ENCODE measurements around the gene SMPDL3A.
A peak's percentile ranks its signal among the peaks of the same experiment; 100 is the strongest.

Gene SMPDL3A

GRCh38 chr6:122808121-122808885 lies 19.2 kb downstream of the SMPDL3A start:
- DNase-seq, result no peak

- no peak for DNase-seq
Observed at GRCh38 chr6:122809001-122809400, 19.9 kb downstream of the SMPDL3A start.

GRCh38 chr6:122809691-122810090 lies 20.6 kb downstream of the SMPDL3A start:
- DNase-seq, result no peak

- DNase-seq, result no peak
Observed at GRCh38 chr6:122810189-122810588, 21.1 kb downstream of the SMPDL3A start.

- no peak for DNase-seq
Observed at GRCh38 chr6:122817358-122817757, 28.3 kb downstream of the SMPDL3A start.

GRCh38 chr6:122817766-122818165 lies 28.7 kb downstream of the SMPDL3A start:
- DNase-seq, result no peak

- no peak for DNase-seq
Observed at GRCh38 chr6:122818866-122819265, 29.8 kb downstream of the SMPDL3A start.

GRCh38 chr6:122821095-122821494 lies 32.0 kb downstream of the SMPDL3A start:
- no peak for DNase-seq

GRCh38 chr6:122825163-122825562 lies 36.1 kb downstream of the SMPDL3A start:
- no peak for DNase-seq

GRCh38 chr6:122829456-122829855 lies 40.4 kb downstream of the SMPDL3A start:
- no peak for DNase-seq

GRCh38 chr6:122831511-122831910 lies 42.5 kb downstream of the SMPDL3A start:
- no peak for DNase-seq

GRCh38 chr6:122832459-122832858 lies 43.4 kb downstream of the SMPDL3A start:
- no peak for DNase-seq

GRCh38 chr6:122833021-122833491 lies 44.0 kb downstream of the SMPDL3A start:
- DNase-seq, result no peak

- peak; percentile 32 for DNase-seq
Observed at GRCh38 chr6:122838060-122838780, 49.2 kb downstream of the SMPDL3A start.

- peak; percentile 54 for DNase-seq
Observed at GRCh38 chr6:122839472-122839871, 50.4 kb downstream of the SMPDL3A start.

GRCh38 chr6:122839906-122840305 lies 50.8 kb downstream of the SMPDL3A start:
- no peak for DNase-seq

- no peak for DNase-seq
Observed at GRCh38 chr6:122845464-122845863, 56.4 kb downstream of the SMPDL3A start.

GRCh38 chr6:122845916-122846612 lies 57.0 kb downstream of the SMPDL3A start:
- DNase-seq, result no peak

GRCh38 chr6:122853259-122853995 lies 64.4 kb downstream of the SMPDL3A start:
- no peak for DNase-seq
